A549 (cell line): ENCODE results near the gene TMEM117. TPM values are rescaled to one million over a fixed set of nuclear protein-coding genes. Genes with fewer than 3 reads are reported as not detected.

ENCODE experiments used
- ATAC-seq, 2 experiments: fragments of 200-7000 bp in 1 of 2; fragments of >200 bp in 1 of 2; cut with Nextera tagmentation in 1 of 2; cut with Tn5 transposase in 1 of 2; 3 replicates each; pipeline versions ENCODE4 v1.8.0 to v1.9.1; 2018 to 2020; ENCODE audit warnings: mild to moderate bottlenecking in 1 of 2, moderate library complexity in 1 of 2
- CTCF ChIA-PET: fragments of 300-600 bp; sonication (Branson Sonifier 250); formaldehyde crosslinking; extraction: SDS; loops from one replicate; lab custom pipeline; 2021; ENCODE audit warnings: antibody characterized with exemption, inconsistent platforms; lab: Yijun Ruan, JAX
- POLR2A ChIA-PET: fragments of 350-600 bp; formaldehyde crosslinking; extraction: SDS; loops from one replicate; lab custom pipeline; 2021; ENCODE audit warnings: antibody characterized with exemption, inconsistent platforms; lab: Yijun Ruan, JAX
- DNase-seq, 2 experiments: peaks; one replicate each; pipeline versions ENCODE4 v3.0.0 to v3.0.0-alpha.2; 2011 to 2016; ENCODE audit warnings: low read depth in 1 of 2, low spot score in 1 of 2
- FAIRE-seq: peaks from 2 replicates; lab custom pipeline; 2011; peaks lifted over from hg19 to GRCh38; lab: Jason Lieb, UNC
- H3K27ac ChIP-seq, 2 experiments: fragments of >200 bp; sonication (Bioruptor Twin); formaldehyde crosslinking; 3 replicates each; pipeline ENCODE4 v1.5.1; 2016 to 2017
- H3K4me1 ChIP-seq: fragments of >200 bp; sonication (Bioruptor Twin); formaldehyde crosslinking; 3 replicates; pipeline ENCODE4 v1.6.1; 2016
- H3K4me2 ChIP-seq: fragments of >200 bp; sonication (Bioruptor Twin); formaldehyde crosslinking; 3 replicates; pipeline ENCODE4 v1.6.1; 2016
- H3K4me3 ChIP-seq: fragments of >200 bp; sonication (Bioruptor Twin); formaldehyde crosslinking; 3 replicates; pipeline ENCODE4 v1.5.1; 2016
- H3K9me3 ChIP-seq: fragments of >200 bp; sonication (Bioruptor Twin); formaldehyde crosslinking; 3 replicates; pipeline ENCODE4 v1.6.1; 2016
- CBX2 ChIP-seq: fragments of 200-600 bp; sonication (generic); IDR thresholded peaks from 2 replicates; pipeline ENCODE4 v1.6.1; 2016; ENCODE audit warnings: low read depth, mild to moderate bottlenecking, borderline replicate concordance
- CEBPB ChIP-seq, 2 experiments: fragments of >200 bp in 1 of 2; sonication (Bioruptor Twin) in 1 of 2; formaldehyde crosslinking in 1 of 2; IDR thresholded peaks; 2 replicates each; pipeline ENCODE4 v1.6.1; 2012 to 2016
- CHD2 ChIP-seq: fragments of 150-350 bp; IDR thresholded peaks from 2 replicates; pipeline ENCODE4 v1.6.1; 2014; ENCODE audit warnings: low read length; ENCODE audit not compliant: partially characterized antibody
- E2F6 ChIP-seq: IDR thresholded peaks from 2 replicates; pipeline ENCODE4 v1.6.1; 2012; ENCODE audit warnings: low read depth, borderline replicate concordance
- EHF ChIP-seq: fragments of 250-450 bp; sonication (Bioruptor Pico); IDR thresholded peaks from 2 replicates; pipeline ENCODE4 v1.5.0; 2020; ENCODE audit warnings: mild to moderate bottlenecking
- EP300 ChIP-seq, 2 experiments: fragments of >200 bp; sonication (Bioruptor Twin); formaldehyde crosslinking; IDR thresholded peaks; 2 replicates in 1 of 2; 3 replicates in 1 of 2; pipeline ENCODE4 v1.6.1; 2016 to 2017
- FOXS1 ChIP-seq: fragments of 250-450 bp; sonication (Bioruptor Pico); IDR thresholded peaks from 2 replicates; pipeline ENCODE4 v1.5.0; 2020; ENCODE audit warnings: mild to moderate bottlenecking, moderate library complexity
- GATA3 ChIP-seq: IDR thresholded peaks from 2 replicates; pipeline ENCODE4 v1.6.1; 2012; ENCODE audit warnings: borderline replicate concordance
- HOXB5 ChIP-seq: fragments of 250-450 bp; sonication (Bioruptor Pico); IDR thresholded peaks from 2 replicates; pipeline ENCODE4 v1.5.0; 2020; ENCODE audit warnings: mild to moderate bottlenecking, moderate library complexity
- KDM1A ChIP-seq: fragments of 200-600 bp; sonication (generic); IDR thresholded peaks from 2 replicates; pipeline ENCODE4 v1.6.1; 2016; ENCODE audit warnings: low read depth, mild to moderate bottlenecking
- KDM5A ChIP-seq: fragments of 200-600 bp; sonication (generic); IDR thresholded peaks from 2 replicates; pipeline ENCODE4 v1.6.1; 2016; ENCODE audit warnings: antibody characterized with exemption, mild to moderate bottlenecking
- MAZ ChIP-seq: fragments of 150-350 bp; IDR thresholded peaks from 2 replicates; pipeline ENCODE4 v1.6.1; 2014; ENCODE audit warnings: antibody characterized with exemption, low read depth, low read length, borderline replicate concordance
- NPAS2 ChIP-seq: fragments of 250-450 bp; sonication (Bioruptor Pico); IDR thresholded peaks from 2 replicates; pipeline ENCODE4 v1.8.0; 2022; ENCODE audit warnings: mild to moderate bottlenecking, moderate library complexity, borderline replicate concordance
- NR3C1 ChIP-seq: fragments of >200 bp; sonication (Bioruptor Twin); formaldehyde crosslinking; IDR thresholded peaks from 3 replicates; pipeline ENCODE4 v1.6.1; 2017
- POLR2A ChIP-seq: IDR thresholded peaks from 2 replicates; pipeline ENCODE4 v1.6.1; 2012; ENCODE audit warnings: mild to moderate bottlenecking, low read length
- POLR2AphosphoS2 ChIP-seq: conservative IDR thresholded peaks from 2 replicates; pipeline ENCODE4 v1.6.1; 2012; ENCODE audit warnings: low read length, improper control_type of control experiment, inconsistent platforms
- RAD21 ChIP-seq, 2 experiments: fragments of >200 bp in 1 of 2; sonication (Bioruptor Twin) in 1 of 2; formaldehyde crosslinking in 1 of 2; IDR thresholded peaks in 1 of 2; conservative IDR thresholded peaks in 1 of 2; 2 replicates in 1 of 2; 3 replicates in 1 of 2; pipeline ENCODE4 v1.6.1; 2012 to 2018; ENCODE audit warnings: inconsistent platforms in 1 of 2
- RARB ChIP-seq: fragments of 250-450 bp; sonication (Bioruptor Pico); IDR thresholded peaks from 2 replicates; pipeline ENCODE4 v1.8.0; 2021; ENCODE audit warnings: mild to moderate bottlenecking, moderate library complexity
- RNF2 ChIP-seq: fragments of 200-600 bp; sonication (generic); IDR thresholded peaks from 2 replicates; pipeline ENCODE4 v1.6.1; 2016; ENCODE audit warnings: low read depth, mild to moderate bottlenecking, antibody characterized with exemption, moderate library complexity, borderline replicate concordance
- SMC3 ChIP-seq: fragments of >200 bp; sonication (Bioruptor Twin); formaldehyde crosslinking; IDR thresholded peaks from 3 replicates; pipeline ENCODE4 v1.6.1; 2018; ENCODE audit warnings: inconsistent platforms
- TP53 ChIP-seq: fragments of 250-450 bp; sonication (Bioruptor Pico); IDR thresholded peaks from 2 replicates; pipeline ENCODE4 v1.5.0; 2021; ENCODE audit warnings: mild to moderate bottlenecking, moderate library complexity
- ZNF302 ChIP-seq: fragments of 250-450 bp; sonication (Bioruptor Pico); IDR thresholded peaks from 2 replicates; pipeline ENCODE4 v1.9.0; 2021; ENCODE audit warnings: inconsistent platforms, mild to moderate bottlenecking, moderate library complexity
- polyA plus RNA-seq, 4 experiments: library from polyadenylated mRNA; depleted of rRNA in 3 of 4; stranded (reverse); fragments of >200 nt; fragmentation: RNase III in 1 of 4; extraction: RNeasy Plus Mini Kit Qiagen cat#74134 plus additional on column Dnase treatment in 1 of 4; gene quantifications; 2 replicates in 3 of 4; 3 replicates in 1 of 4; pipeline ENCODE4 v1.2.3, GENCODE V29; 2011 to 2017
- TF ChIP-seq, protein P1 (sequence below): fragments of 450-650 bp; IDR thresholded peaks from 2 replicates; pipeline ENCODE4 v1.6.1; 2014; ENCODE audit warnings: antibody characterized with exemption
- TF ChIP-seq, protein P2 (sequence below): fragments of 150-350 bp; IDR thresholded peaks from 2 replicates; pipeline ENCODE4 v1.6.1; 2014; ENCODE audit warnings: low read depth, mild to moderate bottlenecking, low read length
- TF ChIP-seq, protein P3 (sequence below): IDR thresholded peaks from 2 replicates; pipeline ENCODE4 v1.6.1; 2012
- TF ChIP-seq, protein P4 (sequence below): fragments of 200-600 bp; sonication (generic); IDR thresholded peaks from 2 replicates; pipeline ENCODE4 v1.6.1; 2016; ENCODE audit warnings: antibody characterized with exemption, mild to moderate bottlenecking, moderate library complexity

Gene TMEM117
- polyA plus RNA-seq, 2 of the 4 experiments (the other 2 are of a cell fraction) = 2.1 to 4.6 TPM

DNA sequence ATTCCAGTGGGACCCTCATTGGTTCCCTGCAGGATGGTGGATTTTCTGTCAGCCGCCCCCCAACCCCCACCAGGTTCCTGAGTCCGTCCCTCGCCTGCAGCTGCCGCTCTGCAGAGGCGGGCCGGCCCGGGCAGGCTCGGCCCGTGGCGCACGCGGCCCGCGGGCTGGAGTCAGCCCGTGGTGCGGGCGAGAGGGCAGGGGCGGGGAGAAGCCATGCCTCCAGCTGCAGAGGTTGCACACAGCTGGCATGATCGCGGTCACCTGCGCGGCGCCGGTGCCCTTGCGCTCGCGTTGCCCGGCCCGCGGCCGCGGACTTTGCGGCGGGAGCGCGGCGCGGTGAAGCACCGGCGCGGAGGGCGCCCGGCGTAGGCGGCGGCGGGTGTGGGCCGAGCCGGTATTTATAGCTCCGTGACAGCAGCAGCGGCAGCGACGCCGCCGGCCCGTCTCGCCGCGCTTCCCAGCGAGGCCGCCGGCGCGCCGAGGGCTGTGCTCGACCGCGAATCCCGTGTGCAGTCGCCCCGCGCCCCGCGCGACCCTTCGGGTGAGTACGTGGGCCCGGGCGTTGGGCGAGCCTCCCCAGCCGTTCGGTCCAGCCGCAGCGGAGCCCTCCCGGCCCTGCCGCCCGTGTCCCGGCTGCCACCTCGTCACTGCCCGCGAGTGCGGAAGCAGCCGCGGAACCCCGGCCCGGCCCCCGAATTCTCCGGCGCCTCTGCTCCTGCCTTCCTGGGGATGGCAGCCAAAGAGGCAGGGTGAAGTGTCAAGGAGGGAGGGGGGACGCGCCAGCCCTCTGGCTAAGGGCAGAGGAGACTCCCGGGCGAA is at the start of gene TMEM117 (continued):
- TF ChIP-seq RAD21 (conservative IDR thresholded peaks at IDR 0.05 in 1 of 2, IDR thresholded peaks at IDR 0.05 in 1 of 2) (no peak), E2F6 (peak; percentile 72), TP53 (0 out of 2 replicates have a peak, but pooled peaks have one; percentile 44), KDM1A (no peak), FOXS1 (CRISPR knock-in tag) (no peak), MAZ (no peak), NR3C1 (no peak)

GRCh38 chr12:43786899-43787693 is 48.8 kb upstream of the TMEM117 start:
- ATAC-seq = no peak

GRCh38 chr12:43789941-43790340 is 45.9 kb upstream of the TMEM117 start:
- CTCF ChIA-PET = no interaction called here
- H3K9me3 ChIP-seq = no peaks in the 10 kb centered on the region
- no peak overlapping the region for H3K4me3 ChIP-seq
- POLR2A ChIA-PET = interaction anchor here (0.6 kb wide), 1 partner anchor 16 kb away, joined by 3 read pairs; no protein-coding TSS in a partner anchor
- DNase-seq (no peak), FAIRE-seq (no peak), ATAC-seq (no peak)
- no peak overlapping the region for H3K4me2 ChIP-seq
- no peaks in the 10 kb centered on the region for H3K4me1 ChIP-seq
- H3K27ac ChIP-seq = no peak overlapping the region
- TF ChIP-seq FOXS1 (CRISPR knock-in tag) = no peak
- TF ChIP-seq SMC3 = no peak
- TF ChIP-seq, protein P1, sequence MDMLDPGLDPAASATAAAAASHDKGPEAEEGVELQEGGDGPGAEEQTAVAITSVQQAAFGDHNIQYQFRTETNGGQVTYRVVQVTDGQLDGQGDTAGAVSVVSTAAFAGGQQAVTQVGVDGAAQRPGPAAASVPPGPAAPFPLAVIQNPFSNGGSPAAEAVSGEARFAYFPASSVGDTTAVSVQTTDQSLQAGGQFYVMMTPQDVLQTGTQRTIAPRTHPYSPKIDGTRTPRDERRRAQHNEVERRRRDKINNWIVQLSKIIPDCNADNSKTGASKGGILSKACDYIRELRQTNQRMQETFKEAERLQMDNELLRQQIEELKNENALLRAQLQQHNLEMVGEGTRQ = no peak
- TF ChIP-seq EHF (CRISPR knock-in tag) = no peak
- no peak for TF ChIP-seq KDM5A
- no peak for TF ChIP-seq HOXB5 (CRISPR knock-in tag)
- TF ChIP-seq, protein P2, sequence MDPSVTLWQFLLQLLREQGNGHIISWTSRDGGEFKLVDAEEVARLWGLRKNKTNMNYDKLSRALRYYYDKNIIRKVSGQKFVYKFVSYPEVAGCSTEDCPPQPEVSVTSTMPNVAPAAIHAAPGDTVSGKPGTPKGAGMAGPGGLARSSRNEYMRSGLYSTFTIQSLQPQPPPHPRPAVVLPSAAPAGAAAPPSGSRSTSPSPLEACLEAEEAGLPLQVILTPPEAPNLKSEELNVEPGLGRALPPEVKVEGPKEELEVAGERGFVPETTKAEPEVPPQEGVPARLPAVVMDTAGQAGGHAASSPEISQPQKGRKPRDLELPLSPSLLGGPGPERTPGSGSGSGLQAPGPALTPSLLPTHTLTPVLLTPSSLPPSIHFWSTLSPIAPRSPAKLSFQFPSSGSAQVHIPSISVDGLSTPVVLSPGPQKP = no peak
- no peak for TF ChIP-seq RARB (CRISPR knock-in tag)
- TF ChIP-seq, protein P3, sequence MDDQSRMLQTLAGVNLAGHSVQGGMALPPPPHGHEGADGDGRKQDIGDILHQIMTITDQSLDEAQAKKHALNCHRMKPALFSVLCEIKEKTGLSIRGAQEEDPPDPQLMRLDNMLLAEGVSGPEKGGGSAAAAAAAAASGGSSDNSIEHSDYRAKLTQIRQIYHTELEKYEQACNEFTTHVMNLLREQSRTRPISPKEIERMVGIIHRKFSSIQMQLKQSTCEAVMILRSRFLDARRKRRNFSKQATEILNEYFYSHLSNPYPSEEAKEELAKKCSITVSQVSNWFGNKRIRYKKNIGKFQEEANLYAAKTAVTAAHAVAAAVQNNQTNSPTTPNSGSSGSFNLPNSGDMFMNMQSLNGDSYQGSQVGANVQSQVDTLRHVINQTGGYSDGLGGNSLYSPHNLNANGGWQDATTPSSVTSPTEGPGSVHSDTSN = no peak
- TF ChIP-seq EP300 (IDR thresholded peaks at IDR 0.05) = no peak
- no peak for TF ChIP-seq POLR2A
- TF ChIP-seq, protein P4, sequence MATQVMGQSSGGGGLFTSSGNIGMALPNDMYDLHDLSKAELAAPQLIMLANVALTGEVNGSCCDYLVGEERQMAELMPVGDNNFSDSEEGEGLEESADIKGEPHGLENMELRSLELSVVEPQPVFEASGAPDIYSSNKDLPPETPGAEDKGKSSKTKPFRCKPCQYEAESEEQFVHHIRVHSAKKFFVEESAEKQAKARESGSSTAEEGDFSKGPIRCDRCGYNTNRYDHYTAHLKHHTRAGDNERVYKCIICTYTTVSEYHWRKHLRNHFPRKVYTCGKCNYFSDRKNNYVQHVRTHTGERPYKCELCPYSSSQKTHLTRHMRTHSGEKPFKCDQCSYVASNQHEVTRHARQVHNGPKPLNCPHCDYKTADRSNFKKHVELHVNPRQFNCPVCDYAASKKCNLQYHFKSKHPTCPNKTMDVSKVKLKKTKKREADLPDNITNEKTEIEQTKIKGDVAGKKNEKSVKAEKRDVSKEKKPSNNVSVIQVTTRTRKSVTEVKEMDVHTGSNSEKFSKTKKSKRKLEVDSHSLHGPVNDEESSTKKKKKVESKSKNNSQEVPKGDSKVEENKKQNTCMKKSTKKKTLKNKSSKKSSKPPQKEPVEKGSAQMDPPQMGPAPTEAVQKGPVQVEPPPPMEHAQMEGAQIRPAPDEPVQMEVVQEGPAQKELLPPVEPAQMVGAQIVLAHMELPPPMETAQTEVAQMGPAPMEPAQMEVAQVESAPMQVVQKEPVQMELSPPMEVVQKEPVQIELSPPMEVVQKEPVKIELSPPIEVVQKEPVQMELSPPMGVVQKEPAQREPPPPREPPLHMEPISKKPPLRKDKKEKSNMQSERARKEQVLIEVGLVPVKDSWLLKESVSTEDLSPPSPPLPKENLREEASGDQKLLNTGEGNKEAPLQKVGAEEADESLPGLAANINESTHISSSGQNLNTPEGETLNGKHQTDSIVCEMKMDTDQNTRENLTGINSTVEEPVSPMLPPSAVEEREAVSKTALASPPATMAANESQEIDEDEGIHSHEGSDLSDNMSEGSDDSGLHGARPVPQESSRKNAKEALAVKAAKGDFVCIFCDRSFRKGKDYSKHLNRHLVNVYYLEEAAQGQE = no peak
- TF ChIP-seq POLR2AphosphoS2 = no peak
- TF ChIP-seq CHD2 = no peak
- no peak for TF ChIP-seq KDM1A

More at GRCh38 chr12:43786899-43787693, 48.8 kb upstream of the TMEM117 start:
- Histone ChIP-seq H3K27ac (no peak overlapping the region), H3K9me3 (no peaks in the 10 kb centered on the region), H3K4me2 (no peak overlapping the region), H3K4me1 (no peaks in the 10 kb centered on the region), H3K4me3 (no peak overlapping the region)
- TF ChIP-seq MAZ (no peak), NPAS2 (CRISPR knock-in tag) (no peak), POLR2AphosphoS2 (no peak), RNF2 (no peak), CBX2 (no peak), CEBPB (IDR thresholded peaks at IDR 0.05) (no peak), KDM5A (no peak), GATA3 (no peak), ZNF302 (CRISPR knock-in tag) (no peak)
- TF ChIP-seq, protein P3 = no peak
- FAIRE-seq = no peak
- DNase-seq = no peak
- POLR2A ChIA-PET = no interaction called here
- CTCF ChIA-PET = interaction anchor here (2.0 kb wide), 1 partner anchor 10 kb away, joined by 8 read pairs; no protein-coding TSS in a partner anchor
